Measurements from ENCODE around the gene PSMD11.
"Not testable (repeated sequence)": the region's sequence is repeated elsewhere in the genome, so short reads cannot be mapped to it uniquely, and the experiment has no call there.

Gene PSMD11

DNA sequence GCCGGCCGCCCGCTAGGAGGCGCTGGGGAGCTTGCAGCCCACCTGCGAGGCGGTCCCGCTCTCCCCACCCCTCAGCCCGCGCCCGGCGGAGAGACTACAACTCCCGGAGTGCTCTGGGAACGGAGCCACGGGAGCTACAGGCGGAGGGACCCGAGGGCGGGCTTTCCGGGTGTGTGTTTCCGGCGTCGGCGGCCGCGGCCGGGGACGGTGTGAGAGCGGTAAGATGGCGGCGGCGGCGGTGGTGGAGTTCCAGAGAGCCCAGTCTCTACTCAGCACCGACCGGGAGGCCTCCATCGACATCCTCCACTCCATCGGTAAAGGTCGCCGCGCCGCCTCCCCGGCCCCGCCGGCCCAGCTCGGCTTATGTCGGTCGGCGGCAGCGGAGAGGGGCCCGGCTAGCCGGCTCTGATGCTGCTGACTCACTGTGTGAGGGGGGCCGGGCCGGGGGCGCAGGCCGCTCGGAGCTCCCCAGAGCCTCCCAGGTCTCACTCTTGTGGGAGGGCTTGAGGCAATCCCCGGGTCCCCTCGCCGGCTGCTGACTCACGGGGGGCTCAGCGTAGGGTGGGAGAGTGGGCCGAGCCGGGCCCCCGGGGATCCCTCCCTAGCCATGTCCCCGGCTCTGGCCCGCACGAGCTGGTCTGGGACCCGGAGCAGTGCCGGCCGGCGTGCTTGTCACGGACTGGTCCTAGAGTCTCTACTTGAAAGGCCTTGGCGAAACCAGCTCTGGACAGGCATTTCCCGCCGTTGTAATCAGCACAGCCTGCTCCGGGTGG lies at the start of gene PSMD11:
Gene PSMD11, plus strand, starts transcription at position 210 of the 773 bp plus-strand sequence. Its CDS starts 14 bp downstream, at position 224.
- peak; percentile 92 for DNase-seq (ENCODE audit: low read depth)

DNA sequence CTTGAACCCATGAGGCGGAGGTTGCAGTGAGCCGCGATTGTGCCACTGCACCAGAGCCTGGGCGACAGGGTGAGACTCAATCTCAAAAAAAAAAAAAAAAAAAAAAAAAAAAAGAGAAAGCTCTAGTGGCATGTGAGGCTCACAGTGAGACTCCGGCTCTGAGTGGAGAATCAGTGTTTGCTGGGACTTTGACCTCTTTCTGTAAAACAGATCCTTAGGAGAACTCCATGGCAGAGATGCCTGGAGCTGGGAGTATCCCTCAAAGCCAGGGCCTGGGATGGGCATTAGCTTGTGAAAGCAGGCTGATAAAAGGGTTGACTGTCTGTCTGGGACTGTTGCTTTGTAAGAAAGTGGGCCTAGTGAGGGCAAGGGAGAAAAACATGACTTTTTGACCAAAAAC lies 48.0 kb upstream of the PSMD11 start:
- DNase-seq (ENCODE audit: low read depth) = no peak

DNA sequence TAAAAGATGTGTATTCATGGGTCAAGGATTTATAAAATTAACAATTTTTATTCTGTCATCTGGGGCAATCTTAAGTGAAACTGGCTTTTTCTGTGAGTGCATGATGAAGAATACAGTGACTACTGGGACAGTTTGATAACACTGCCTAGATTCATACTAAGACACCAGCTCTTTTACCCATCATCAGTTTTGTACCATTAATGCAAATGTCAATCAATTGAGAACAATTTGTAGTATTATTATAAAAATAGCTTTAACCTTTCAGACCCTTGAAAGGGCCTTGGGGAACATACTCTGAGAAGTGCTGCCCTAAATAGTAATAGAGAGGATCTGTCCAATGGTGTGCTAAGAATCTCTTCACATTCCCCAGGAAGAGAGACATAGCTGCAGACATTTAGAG lies 45.4 kb upstream of the PSMD11 start:
- DNase-seq (ENCODE audit: low read depth) = no peak

DNA sequence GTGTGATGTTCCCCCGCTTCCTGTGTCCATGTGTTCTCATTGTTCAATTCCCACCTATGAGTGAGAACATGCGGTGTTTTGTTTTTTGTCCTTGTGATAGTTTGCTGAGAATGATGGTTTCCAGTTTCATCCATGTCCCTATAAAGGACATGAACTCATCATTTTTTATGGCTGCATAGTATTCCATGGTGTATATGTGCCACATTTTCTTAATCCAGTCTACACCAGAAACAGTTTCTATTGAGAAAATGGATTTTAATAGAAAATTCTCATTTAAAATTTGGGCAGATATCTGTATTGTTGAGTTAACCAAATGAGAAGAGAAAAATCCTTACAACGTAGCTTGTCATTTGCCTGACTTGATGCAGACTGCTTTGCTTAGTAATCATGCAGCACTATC lies 34.2 kb upstream of the PSMD11 start:
- DNase-seq (ENCODE audit: low read depth) = not testable (repeated sequence)

DNA sequence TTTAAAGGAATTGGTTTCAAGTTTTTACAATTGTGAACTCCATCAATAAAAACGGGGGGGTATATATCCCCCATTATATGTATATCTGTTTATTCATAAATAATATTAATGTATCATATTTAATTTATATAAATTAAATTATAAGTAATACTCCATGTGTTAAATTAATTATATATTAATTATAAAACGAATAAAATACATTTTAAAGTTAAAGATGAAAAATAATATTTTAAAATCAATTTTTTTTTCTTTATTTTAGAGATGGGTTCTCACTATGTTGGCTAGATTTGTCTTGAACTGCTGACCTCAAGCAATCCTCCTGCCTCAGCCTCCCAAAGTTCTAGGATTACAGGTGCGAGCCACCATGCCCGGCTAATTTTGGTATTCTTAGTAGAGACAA lies 17.4 kb upstream of the PSMD11 start:
- DNase-seq (ENCODE audit: low read depth) = no peak

DNA sequence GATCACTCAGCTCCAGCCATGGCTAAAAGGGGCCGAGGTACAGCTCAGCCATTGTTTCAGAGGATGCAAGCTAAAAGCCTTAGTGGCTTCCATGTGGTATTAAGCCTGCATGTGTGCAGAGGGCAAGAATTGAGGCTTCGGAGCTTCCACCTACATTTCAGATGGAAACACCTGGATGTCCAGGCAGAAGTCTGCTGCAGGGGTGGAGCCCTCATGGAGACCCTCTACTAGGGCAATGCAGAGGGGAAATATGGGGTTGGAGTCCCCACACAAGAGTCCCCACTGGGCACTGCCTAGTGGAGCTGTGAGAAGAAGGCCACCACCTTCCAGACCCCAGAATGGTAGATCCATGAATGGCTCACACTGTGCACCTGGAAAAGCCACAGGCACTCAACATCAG lies 14.7 kb upstream of the PSMD11 start:
- DNase-seq (ENCODE audit: low read depth) = no peak

DNA sequence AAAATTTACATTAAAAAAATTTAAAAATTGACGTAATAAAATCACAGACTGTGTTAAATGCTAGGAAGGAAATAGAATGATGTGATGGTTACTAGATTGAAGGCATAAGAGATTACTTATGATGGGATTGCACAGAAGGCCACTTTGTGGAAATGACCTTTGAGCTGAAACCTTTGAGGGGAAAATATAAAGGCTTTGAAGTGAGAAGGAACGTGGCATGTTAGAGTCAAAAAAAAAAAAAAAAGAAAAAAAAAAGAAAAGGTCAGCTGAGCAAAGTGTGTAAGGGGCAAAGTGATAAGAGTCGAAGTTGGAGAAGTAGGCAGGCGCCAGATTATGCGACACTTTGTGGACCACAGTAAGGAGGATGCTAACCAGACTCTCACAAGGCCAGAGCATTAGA lies 3.6 kb upstream of the PSMD11 start:
- DNase-seq (ENCODE audit: low read depth) = no peak

DNA sequence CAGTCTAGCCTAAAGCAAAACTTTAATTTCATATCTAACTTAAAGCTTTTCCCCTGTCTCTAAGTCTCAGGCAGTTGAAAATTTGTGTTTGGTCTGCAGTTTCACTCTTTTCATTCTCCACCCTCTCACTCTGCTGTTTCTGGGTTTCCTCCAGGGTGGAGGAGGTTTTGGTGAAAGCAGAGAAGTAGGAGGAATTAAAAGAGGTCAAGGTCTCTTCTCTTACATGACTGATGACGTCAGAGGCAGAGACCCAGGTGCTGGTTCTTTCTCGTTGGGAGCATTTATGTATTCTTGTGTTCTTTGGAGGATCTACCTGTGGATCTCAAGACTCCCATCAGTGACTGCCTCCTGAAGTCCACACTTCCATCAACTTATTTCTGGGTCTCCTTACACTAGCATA lies 2.4 kb upstream of the PSMD11 start:
- no peak for DNase-seq (ENCODE audit: low read depth)

DNA sequence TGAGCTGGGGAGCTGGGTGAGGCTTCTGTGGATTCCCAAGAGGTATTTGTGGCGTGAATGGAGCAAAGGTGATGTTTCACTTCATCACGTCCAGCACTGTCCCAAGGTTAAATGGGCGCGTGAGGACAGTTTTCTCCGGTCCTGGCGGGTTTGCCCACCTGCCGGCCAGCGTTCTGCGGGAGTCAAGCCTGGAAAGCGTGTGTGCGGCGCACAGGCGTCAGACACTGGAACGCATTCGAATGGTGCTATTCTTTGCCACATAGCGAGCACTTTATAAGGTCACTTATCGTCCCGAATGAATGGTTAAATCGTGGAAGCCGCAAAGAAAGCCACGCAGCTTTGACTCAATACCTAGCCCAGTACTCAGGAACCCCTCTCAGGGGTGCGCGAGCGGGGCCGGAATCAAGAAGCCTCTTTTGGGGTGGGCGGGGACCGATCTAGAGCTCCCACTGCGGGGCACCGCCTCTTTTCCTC lies 446 bp upstream of the PSMD11 start:
- DNase-seq (ENCODE audit: low read depth) = no peak

DNA sequence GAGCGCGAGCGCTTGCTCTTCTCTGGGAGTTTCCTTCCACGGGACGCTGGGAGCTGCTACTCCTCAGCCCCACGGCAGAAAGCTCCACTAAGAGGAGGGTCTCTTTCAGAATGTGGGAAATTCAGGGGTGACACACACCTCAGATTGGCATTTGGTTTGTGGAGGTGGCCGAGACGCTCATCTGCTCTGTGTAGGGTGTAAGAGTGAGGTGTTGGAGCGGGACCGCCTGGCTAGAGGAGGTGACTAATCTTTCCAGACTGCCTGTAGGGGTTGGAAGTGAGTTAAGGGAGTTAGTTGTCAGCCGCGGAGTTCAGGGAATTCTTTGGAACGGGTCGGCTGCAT lies 735 bp downstream of the PSMD11 start:
- DNase-seq (ENCODE audit: low read depth) = peak; percentile 65

DNA sequence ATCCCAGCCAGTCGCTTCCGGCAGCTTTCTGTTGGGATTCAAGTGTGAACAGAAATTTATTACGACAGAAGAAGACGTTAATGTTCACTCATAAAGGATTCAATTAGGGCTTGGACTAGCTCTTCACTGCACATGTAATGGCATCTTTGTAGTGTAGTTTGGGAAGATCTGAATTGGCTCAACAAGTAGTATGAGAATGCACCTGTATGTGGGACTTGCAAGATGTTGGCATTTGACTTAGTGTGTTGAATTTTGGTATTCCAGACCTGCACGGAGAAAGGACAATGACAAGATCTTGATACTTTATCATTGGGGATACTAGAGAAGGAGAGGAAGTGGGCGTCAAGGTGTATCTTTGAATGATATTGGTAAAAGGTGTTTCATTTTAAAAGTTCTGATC lies 1.2 kb downstream of the PSMD11 start:
- no peak for DNase-seq (ENCODE audit: low read depth)

DNA sequence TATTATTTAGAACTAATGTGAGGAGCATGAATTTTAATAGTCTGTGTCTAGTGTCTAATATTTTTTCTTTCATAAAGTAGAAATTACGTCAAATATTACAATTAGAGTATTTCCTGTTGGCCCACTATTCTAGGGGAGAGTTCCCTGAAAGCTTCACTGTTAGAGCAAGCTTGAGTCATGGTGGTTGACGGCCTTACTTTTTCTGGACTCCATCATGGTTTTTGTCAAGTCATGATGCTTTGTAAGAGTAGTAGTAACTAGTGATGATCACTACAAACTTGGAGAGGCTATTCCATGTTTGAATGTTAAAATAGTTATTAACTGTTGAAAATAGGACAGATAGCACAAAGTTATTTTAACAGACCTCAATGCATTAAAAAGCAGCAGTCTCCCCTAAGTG lies 1.7 kb downstream of the PSMD11 start:
- DNase-seq (ENCODE audit: low read depth) = peak; percentile 72

DNA sequence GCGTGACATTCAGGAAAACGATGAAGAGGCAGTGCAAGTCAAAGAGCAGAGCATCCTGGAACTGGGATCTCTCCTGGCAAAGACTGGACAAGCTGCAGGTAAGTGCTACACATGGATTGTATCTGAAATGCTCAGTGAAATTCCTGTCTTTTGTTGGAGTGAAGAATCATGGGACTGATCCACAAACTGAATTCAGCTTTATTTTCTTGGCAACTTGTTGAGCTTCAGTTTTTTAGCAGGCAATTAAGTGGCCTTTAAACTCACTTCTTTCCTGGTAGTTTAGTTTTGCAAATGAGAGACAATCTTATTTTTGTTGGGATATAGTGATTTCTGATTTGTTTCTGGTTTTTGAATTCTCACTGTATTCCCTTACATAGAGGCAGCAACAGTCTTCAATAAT lies 2.6 kb downstream of the PSMD11 start:
- no peak for DNase-seq (ENCODE audit: low read depth)

DNA sequence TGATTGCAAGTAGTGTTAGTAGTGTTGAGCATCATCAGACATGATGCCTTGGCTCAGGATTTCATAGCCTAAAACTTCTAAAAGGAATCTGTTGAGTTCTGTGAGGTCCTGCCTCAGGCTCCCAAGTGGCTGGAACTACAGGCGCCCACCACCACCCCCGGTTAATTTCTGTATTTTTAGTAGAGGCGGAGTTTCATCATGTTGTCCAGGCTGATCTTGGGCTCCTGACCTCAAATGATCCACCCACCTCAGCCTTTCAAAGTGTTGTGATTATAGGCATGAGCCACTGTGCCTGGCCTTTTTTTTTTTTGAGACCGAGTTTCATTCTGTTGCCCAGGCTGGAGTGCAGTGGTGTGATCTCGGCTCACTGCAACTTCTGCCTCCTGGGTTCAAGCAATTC lies 5.7 kb downstream of the PSMD11 start:
- DNase-seq (ENCODE audit: low read depth) = no peak

DNA sequence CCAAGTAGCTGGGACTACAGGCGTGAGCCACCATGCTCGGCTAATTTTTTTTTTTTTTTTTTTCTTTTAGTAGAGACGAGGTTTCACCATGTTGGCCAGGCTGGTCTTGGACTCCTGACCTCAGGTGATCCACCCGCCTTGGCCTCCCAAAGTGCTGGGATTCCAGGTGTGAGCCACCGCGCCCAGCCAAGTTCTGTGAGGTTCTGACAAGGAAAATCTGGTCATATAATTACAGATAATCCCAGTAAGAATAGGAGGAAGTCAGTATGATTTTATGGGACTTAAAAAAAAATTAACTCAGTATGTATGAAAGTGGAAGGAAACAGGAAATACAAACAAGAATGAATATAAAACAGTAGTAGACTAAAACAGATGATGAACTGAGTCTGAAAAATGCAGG lies 6.1 kb downstream of the PSMD11 start:
- DNase-seq (ENCODE audit: low read depth) = not testable (repeated sequence)

DNA sequence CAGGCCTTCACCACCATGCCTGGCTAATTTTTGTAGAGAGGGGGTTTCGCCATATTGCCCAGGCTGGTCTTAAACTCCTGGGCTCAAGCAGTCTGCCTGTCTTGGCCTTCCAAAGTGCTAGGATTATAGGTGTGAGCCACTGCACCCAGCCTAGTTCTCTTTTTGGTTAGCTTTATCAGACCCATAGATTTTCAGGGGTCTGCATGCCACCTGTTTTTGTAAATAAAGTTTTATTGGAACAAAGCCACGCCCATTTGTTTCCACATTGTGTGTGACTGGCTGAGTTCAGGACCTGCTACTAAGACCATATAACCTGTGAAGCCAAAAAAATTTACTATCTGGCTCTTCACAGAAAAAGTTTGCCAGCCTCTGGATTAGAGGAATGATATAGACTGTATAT lies 7.6 kb downstream of the PSMD11 start:
- DNase-seq (ENCODE audit: low read depth) = no peak

DNA sequence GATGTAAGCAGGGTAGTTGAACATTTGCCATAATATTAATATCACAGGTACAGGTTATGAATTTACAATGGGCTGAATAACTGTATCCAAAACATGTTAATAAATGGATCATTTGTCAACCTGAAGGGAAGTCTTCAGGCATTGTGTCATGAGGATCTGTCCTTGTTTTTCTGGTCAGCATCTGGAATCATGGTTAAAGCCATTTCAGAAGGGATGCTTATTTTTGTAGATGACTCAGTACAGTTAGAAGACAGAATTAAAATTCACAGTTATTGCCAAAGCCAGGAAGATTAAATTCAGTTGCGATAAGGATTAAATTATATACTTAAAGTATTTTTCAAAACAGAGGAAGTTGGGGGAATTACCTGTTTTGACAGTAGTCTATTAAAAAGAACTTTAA lies 8.0 kb downstream of the PSMD11 start:
- no peak for DNase-seq (ENCODE audit: low read depth)

DNA sequence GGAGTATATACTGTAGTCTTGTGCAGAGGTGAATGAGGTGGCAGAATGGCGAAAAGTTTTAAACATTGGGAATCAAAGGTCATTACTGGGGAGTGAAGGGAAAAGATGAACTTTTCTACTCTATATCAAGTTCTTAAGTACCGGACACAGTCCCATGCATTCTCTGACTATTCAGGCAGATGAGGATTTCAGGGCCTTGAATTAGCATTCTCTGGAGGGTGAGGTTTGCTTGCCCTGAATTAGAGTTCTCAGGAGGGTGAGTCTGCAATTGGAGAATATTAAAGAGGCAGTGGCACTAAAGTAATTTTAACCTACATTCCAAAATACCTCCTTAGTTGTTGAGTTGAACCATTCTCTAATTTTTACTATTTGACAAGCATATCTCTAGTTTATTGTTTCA lies 9.1 kb downstream of the PSMD11 start:
- no peak for DNase-seq (ENCODE audit: low read depth)

DNA sequence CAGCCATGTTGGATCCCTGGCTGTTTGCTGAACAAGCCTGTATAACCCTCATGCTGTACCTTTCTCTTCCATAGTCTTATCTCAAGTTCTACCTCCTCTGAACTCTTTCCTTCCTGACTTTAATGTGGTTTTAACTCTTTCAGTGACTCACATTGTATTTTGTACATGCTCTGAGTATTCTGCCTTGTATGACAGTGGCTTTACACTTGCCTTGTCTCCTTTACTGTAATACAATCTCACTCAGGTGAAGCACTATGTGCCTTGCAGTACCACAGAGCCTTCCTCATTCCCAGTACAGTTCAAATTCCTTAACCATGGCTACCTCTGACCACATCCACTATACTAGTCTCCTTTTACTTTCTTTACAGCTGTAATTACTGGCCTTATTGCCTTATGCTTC lies 14.1 kb downstream of the PSMD11 start:
- no peak for DNase-seq (ENCODE audit: low read depth)

DNA sequence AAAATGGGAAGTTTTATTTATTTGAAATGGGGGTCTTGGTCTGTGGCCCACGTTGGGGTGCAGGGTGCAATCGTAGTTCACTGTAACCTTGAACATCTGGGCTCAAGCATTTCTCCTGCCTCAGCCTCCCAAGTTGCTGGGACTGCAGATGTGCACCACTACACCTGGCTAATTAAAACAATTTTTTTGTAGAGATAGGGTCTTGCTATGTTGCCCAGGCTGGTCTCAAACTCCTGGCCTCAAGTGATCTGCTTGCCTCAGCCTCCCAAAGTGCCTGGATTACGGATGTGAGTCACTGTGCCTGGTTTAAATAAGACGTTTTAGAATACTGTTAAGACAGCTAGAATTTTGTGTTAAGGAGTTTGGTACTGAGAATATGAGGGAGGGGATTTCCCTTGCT lies 15.7 kb downstream of the PSMD11 start:
- DNase-seq (ENCODE audit: low read depth) = no peak

DNA sequence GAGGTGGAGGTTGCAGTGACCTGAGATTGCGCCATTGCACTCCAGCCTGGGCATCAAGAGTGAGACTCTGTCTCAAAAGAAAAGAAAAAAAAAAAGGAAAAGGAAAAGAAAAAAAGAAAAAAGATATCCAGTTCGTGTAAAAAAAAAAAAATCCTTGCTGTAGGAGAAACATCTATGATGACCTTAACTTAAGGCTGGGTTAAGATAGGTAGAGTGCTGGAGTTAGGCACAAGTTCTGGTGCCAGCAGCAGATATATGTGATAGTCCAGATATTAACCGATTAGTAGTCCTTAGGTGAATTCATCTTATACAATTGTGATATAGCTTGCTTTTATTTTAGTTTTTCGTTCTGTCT lies 17.2 kb downstream of the PSMD11 start:
- DNase-seq (ENCODE audit: low read depth) = no peak

DNA sequence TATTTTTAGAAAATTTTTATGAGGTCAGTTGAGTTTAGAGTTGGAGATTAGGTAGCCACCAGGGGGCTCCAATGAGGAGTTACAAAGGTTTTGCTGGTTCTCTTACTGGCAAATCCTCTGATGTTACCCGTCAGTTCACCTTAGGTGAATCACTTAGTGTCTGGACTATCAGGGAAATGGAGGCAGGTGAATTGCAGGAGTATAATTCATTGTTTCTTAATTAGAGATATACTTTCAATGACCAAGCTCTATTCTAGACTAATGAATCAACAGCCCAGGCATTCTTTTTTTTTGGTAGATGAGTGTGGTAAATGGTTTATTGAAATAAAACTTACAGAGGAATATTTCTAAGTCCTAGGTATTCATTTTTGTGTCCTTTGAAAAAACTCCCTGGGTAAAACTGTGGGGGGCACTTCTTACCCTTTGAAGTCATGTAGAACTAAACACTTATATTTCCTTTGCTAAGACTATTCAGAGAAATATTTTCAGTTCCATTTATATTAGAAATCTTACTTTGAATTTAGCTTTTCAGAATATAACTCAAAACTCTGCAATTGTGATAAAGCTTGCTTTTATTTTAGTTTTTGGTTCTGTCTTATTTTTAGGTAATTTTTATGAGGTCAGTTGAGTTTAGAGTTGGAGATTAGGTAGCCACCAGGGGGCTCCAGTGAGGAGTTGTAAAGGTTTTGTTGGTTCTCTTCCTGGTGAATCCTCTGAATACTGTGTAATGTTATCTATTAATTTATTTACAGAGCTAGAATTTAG lies 17.7 kb downstream of the PSMD11 start:
- DNase-seq (ENCODE audit: low read depth) = peak; percentile 71

DNA sequence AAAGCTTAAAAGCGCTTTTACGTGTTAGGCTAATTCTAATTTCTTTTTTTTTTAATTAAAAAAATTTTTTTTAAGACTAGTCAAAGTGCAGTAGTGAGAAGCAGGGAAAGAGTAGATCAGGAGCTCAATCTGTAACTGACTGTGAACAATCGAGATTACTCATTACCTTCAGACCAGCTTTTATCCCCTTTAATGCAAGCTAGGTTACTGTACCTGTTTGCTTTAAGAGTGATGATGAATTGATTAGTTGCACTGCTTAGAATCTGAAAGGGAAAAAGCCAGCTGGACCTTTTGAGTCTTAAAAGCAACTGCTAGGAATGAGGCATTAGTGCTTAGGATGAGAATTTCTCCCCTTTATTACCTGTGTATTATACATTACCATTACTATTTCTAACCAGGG lies 19.0 kb downstream of the PSMD11 start:
- no peak for DNase-seq (ENCODE audit: low read depth)

DNA sequence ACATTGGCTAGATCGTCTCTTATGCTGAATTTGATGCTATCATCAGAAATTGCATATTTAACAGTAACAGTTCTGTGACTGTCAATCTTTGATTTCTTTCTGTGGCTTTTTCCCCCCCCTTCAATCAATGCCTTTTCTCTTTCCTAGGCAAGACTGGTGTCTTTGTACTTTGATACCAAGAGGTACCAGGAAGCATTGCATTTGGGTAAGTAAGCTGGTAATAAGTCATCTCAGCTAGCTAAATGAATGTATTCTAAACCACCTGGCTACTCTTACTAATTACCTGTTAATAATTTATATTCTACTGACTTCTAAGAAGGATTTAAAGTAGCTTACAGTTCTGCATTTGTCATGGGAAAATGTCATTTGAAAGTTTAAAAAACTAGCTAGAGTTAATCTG lies 20.1 kb downstream of the PSMD11 start:
- no peak for DNase-seq (ENCODE audit: low read depth)

All from amniotic epithelial cell (primary cell).